Epidermal melanocyte (primary cell): ENCODE results near the gene OR2T5.
"Not testable (repeated sequence)": the region's sequence is repeated elsewhere in the genome, so short reads cannot be mapped to it uniquely, and the experiment has no call there.

ENCODE experiments used
- DNase-seq: peaks from one replicate; pipeline ENCODE4 v3.0.0; 2011; ENCODE audit warnings: low spot score; ENCODE audit not compliant: insufficient read length

Gene OR2T5

GRCh38 chr1:248488289-248488688, at the start of gene OR2T5:
Gene OR2T5 (plus strand): TSS chr1:248488589. CDS start chr1:248488589, 0 bp downstream.
- not testable (repeated sequence) for DNase-seq

GRCh38 chr1:248438668-248439067, 49.7 kb upstream of the OR2T5 start:
- not testable (repeated sequence) for DNase-seq

- not testable (repeated sequence) for DNase-seq
These were observed 49.1 kb upstream of the OR2T5 start for GRCh38 chr1:248439283-248439682.

- DNase-seq = not testable (repeated sequence)
These were observed 45.7 kb upstream of the OR2T5 start for GRCh38 chr1:248442500-248443277.

GRCh38 chr1:248444603-248445002, 43.8 kb upstream of the OR2T5 start:
- not testable (repeated sequence) for DNase-seq

- not testable (repeated sequence) for DNase-seq
These were observed 43.0 kb upstream of the OR2T5 start, which contains the start of gene OR2T2 for GRCh38 chr1:248445399-248445798. Gene OR2T2 (plus strand): TSS chr1:248445637. CDS start chr1:248452798, 7,161 bp downstream.

GRCh38 chr1:248448409-248449074, 39.8 kb upstream of the OR2T5 start:
- not testable (repeated sequence) for DNase-seq

GRCh38 chr1:248449821-248450465, 38.4 kb upstream of the OR2T5 start:
- not testable (repeated sequence) for DNase-seq

- DNase-seq = not testable (repeated sequence)
These were observed 37.8 kb upstream of the OR2T5 start for GRCh38 chr1:248450466-248451145.

- DNase-seq = not testable (repeated sequence)
These were observed 34.8 kb upstream of the OR2T5 start for GRCh38 chr1:248453619-248454018.

- DNase-seq = not testable (repeated sequence)
These were observed 33.3 kb upstream of the OR2T5 start for GRCh38 chr1:248455045-248455444.

- not testable (repeated sequence) for DNase-seq
These were observed 31.8 kb upstream of the OR2T5 start for GRCh38 chr1:248456635-248457034.

GRCh38 chr1:248459117-248459516, 29.3 kb upstream of the OR2T5 start:
- DNase-seq = not testable (repeated sequence)

GRCh38 chr1:248471154-248471553, 17.2 kb upstream of the OR2T5 start:
- DNase-seq = no peak

GRCh38 chr1:248472111-248472510, 16.3 kb upstream of the OR2T5 start:
- DNase-seq = not testable (repeated sequence)

GRCh38 chr1:248473051-248473450, 15.3 kb upstream of the OR2T5 start, which contains the start of gene OR2T3:
Gene OR2T3 (plus strand): TSS chr1:248473351. CDS start chr1:248473351, 0 bp downstream.
- DNase-seq = not testable (repeated sequence)

- not testable (repeated sequence) for DNase-seq
These were observed 12.7 kb upstream of the OR2T5 start for GRCh38 chr1:248475660-248476059.

- not testable (repeated sequence) for DNase-seq
These were observed 6.5 kb upstream of the OR2T5 start for GRCh38 chr1:248481686-248482579.

- not testable (repeated sequence) for DNase-seq
These were observed 8.3 kb downstream of the OR2T5 start for GRCh38 chr1:248496661-248497060.
